Hepatocyte (in vitro differentiated cells): ENCODE results near the gene TAX1BP3.

Experiments used
- CTCF ChIP-seq: fragments of 200-600 bp; sonication (generic); IDR thresholded peaks from 2 replicates; pipeline ENCODE4 v1.5.1; 2016; ENCODE audit warnings: antibody characterized with exemption, mild to moderate bottlenecking; ENCODE audit not compliant: poor library complexity
- EZH2 ChIP-seq: fragments of 200-600 bp; sonication (generic); IDR thresholded peaks from 2 replicates; pipeline ENCODE4 v1.6.1; 2016; ENCODE audit warnings: antibody characterized with exemption, mild to moderate bottlenecking, borderline replicate concordance

DNA sequence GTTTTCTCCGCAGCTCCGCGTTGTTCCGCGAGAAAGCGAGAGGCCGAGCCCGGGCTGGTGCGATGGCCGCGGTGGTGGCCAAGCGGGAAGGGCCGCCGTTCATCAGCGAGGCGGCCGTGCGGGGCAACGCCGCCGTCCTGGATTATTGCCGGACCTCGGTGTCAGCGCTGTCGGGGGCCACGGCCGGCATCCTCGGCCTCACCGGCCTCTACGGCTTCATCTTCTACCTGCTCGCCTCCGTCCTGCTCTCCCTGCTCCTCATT, 638 bp upstream of the TAX1BP3 start:
- no peak for TF ChIP-seq CTCF
- TF ChIP-seq EZH2 = no peak
